NCI-H2029 (cell line): ENCODE data around the gene CAMKMT.

Source experiments
- DNase-seq: peaks from one replicate; lab custom pipeline; 2025; lab: John Stamatoyannopoulos, UW

The CAMKMT gene

GRCh38 chr2:44651974-44652373, 290.2 kb downstream of the CAMKMT start:
- no peak for DNase-seq

DNA sequence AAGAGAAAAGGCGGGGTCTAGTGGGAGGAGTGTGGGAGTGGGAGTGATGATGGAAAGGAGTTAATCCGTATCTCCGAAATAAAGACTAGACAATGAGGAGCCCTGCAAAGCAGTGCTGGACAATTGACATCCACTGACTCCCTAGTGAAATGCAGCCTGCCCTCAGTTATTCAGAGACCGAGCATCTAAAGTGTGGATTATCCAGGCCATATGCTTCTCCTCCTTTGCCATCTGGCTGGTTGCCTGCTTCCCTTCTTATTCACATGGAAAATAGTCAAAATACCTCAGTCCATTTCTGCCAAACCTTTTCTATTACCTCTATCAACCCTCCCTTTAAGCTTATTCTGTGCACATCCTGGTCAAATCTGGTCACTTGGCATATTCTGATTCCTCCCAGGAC, 291.0 kb downstream of the CAMKMT start:
- DNase-seq = no peak

GRCh38 chr2:44655401-44655864, 293.7 kb downstream of the CAMKMT start:
- DNase-seq = no peak

- DNase-seq = no peak
Measured at GRCh38 chr2:44656460-44656859, 294.7 kb downstream of the CAMKMT start.

DNA sequence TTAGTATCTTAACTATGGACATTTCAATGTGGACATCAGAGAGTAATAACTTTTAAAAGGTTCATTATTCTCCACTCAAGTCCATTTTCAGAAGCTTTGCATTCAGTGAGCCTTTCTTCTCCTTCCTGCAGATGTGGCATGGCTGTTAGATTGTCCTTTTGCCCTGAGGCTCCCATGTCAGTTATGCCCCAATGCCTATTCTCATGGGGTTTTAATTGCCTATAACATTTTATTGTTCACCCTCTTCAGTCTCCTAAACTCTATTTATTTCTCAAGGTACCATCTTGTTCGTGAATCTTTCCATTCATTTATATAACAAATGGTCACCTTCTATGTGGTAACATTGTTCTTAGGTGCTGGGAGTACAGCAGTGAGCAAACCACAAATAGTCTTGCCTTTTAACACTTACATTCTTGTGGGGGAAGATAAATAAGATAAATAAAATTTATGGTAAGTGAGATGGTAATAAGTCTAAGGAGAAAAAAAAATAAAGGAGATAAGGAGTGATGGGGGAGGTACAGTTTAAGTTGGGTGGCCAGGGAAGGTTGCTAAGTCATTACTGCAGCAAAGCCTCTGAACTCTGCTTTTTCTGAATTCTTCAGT, 301.8 kb downstream of the CAMKMT start:
- no peak for DNase-seq

DNA sequence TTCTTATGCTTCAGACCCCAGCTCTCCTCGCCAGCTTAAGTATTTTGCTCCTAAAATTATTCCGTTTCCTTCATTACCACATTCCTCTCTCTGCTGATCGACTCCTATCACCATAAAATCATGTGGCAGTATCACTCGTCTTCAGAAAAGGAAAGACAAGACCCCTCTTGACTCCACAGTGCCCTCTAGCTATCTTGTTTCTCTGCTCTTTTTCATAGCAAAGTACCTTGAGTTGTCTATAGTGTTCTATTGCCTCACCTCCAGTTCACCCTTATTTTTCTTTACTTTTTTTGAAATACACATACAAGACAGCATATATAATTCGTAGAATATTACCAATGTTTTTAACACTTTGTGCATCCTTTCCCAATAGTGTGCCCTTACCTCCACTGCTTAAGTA, 306.6 kb downstream of the CAMKMT start:
- no peak for DNase-seq

GRCh38 chr2:44671276-44671675, 309.5 kb downstream of the CAMKMT start:
- no peak for DNase-seq

DNA sequence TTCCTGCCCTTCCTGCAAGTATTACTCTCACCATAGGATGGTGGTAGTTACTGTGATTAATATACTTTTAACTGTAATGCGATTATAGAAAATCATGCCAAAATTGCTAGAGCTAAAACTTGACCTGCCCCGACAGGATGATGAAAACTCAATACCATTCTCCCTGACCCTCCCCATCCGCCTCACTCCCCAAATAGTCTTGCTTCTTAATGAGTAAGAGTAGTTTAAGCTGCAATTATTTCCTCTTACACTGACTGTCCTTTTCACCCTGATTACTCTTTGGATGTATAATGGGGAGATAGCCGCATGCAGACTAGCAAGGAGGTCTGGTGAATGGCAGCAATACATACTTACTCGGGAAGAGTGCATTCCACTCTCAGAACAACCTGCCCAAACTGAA, 310.2 kb downstream of the CAMKMT start:
- no peak for DNase-seq

- DNase-seq = no peak
Measured at GRCh38 chr2:44672431-44672830, 310.7 kb downstream of the CAMKMT start.

- DNase-seq = no peak
Measured at GRCh38 chr2:44674473-44675284, 312.9 kb downstream of the CAMKMT start.

- no peak for DNase-seq
Measured at GRCh38 chr2:44676379-44676778, 314.6 kb downstream of the CAMKMT start.

DNA sequence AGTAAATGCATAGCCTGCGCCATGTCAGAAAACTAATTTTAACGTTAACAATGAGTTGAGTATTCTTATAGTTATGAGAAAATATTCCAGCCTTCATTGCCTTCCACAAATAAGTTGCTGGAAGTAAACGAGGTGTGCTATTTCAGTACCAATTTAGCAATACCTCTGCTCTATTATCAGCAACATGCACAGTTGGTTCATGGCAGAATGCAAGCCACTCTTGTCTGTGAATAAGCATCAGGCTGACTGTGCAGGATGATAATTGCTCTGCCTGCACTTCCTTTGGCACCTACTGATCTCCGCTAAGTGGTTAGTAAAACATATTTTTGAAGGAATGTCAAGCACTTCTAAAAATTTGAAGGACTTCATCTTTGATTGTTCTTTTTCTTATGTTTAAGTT, 317.8 kb downstream of the CAMKMT start:
- no peak for DNase-seq

- no peak for DNase-seq
Measured at GRCh38 chr2:44679990-44680389, 318.2 kb downstream of the CAMKMT start.

DNA sequence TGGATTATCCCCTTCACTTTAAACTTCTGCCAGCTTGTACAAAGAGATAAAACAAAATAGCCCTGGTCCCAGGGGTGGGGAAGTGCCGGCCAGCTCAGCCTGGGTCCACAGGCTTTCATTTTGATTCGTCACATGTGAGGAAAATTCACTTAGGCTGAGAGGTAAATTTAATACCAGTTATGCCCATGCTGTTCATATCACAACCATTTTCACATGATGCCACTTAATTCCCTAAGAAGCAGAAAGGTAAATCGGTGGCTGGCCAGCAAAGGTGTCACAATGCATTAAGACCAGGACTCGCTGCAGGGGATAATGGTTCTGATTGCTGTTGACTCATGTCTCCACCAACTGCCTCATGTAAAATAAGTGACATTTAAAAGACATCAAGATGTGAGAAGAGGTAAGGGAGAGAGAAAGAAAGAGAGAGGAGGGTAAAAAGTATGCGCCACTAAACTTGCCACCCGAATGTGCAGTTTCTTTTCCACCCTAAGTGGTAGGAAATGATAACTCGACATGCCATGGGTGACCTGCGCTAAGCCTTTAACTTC, 318.8 kb downstream of the CAMKMT start:
- no peak for DNase-seq

- DNase-seq = no peak
Measured at GRCh38 chr2:44680983-44681531, 319.3 kb downstream of the CAMKMT start.

DNA sequence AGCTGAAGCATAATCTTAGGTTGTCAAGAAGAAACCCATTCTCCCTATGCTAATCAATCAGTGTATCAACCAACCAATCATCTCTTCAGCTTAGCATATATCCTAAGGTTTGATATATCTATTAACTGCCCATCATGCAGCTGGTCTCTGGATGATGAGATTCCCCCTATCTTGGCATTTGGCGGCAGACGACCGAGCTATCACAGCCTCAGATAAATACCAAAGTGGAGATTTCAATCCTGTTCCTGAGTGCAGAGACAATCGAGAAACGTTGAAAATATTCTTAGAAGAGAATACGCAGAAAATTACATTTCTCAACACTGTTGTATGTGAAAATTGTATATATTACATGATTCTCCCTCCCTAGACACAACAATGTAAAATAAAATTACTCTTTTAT, 320.7 kb downstream of the CAMKMT start:
- DNase-seq = no peak

DNA sequence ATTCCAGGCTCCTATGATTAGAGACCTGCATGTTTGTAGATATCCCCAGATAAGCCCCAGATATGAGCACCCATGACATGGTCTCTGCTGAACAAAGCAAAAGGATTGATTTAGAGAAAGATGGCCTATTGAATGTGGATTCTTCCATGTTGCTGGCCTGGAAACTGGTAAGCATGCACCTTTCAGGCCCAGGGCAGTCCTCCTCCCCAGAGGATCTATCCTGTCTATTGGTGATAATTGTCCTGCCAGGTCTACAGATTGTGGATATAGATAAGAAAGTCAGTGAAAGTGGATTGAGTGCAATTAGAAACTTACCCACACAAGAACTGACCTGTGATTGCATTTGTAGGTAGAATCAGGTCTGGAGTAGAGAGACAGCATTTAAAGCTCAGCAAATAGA, 322.8 kb downstream of the CAMKMT start:
- DNase-seq = no peak

- no peak for DNase-seq
Measured at GRCh38 chr2:44686561-44686960, 324.8 kb downstream of the CAMKMT start.

DNA sequence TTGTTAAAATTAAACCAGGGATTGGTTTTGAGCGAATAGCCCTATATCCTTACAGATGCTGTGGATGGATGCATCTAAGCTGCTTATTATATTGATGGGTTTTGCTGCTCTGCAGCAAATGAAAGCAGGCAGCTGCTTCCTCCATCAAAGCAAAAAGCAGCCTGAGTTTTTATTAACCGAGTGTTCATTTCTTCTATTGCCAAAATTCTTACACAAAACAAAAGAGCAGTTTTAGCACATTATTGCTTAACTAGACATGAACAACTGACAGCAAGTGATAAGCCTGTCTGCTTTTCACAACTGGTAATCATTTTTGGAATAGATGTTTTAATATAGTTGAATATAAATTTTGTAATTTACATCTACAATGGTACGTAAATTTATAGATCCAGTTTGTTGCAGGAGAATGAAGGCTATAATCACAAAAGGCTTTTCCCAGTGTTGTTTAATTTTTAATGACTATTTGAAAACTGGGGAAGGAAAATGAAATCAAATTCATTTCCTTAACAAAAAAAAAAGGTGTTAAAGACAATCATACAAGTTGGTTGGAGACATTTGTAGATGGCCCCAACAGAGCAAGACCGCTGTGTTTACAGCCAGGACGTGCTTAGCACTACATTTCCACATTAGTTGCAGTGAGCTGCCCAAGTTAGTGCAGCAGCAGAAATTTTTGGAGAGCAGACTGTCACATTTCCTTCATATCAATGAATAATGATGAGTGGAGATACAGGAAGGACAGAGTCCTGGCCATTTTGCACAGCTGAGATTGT, 326.1 kb downstream of the CAMKMT start:
- no peak for DNase-seq

DNA sequence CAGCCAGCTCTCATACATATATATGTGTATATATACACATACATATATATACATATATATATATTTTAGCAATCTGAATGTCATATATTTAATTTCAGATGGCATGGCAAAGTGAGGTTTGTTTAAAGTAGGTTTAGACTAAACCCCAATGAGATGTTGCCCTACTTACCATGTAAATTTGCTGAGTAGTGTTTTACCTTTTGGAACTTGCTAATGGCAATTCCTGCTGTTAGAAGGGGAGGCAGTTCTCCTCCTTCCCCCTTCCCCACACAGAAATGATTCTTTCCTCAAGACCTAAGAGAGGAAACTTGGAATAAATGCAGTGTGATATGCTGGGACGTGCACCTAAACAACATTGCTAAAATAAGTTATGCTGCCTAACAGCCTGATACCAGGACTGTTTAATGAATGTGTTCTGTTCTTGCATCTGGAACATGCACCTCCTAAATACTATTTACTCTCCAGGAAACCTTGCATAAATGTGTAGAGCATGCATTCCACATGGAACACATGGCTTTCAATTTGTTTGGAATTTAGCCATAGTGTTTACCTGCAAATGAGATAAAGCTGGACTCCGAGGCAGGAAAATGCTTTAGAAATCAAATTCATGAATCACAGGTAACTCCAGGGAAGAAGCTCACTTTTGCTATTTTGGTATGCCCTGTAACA, 326.8 kb downstream of the CAMKMT start:
- no peak for DNase-seq

DNA sequence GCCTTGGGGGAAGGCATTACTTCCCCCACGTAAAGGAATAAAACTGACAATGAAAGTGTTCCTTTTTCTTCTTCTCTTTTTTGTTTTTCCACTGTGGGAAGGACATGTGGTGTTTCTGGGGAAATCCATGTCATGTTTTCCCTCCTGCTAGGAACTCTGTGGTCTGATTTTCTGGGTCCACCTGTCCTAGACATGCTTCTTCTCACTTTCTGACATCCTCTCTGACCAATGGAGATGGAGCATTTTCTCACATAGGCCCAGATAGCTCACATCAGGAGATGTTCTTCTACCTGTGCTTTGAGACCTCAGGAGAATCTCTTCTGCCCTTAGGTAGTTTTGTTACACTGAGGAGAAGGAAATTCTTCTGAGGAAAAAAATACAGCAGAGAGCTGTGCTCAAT, 327.8 kb downstream of the CAMKMT start:
- no peak for DNase-seq
